ENCODE measurements around the gene BARX2. TPM values are rescaled to one million over a fixed set of nuclear protein-coding genes. Genes with fewer than 3 reads are reported as not detected.

Gene BARX2
- total and polyA plus RNA-seq, 2 of the 4 experiments (the other 2 are of a cell fraction): not detected

GRCh38 chr11:129453293-129453721, 77.7 kb downstream of the BARX2 start:
- TF ChIP-seq CTCF (conservative IDR thresholded peaks at IDR 0.05; ENCODE audit: low read depth, low read length) (no peak), RFX5 (IDR thresholded peaks at IDR 0.05; ENCODE audit: low read depth, low read length) (no peak), MAFK (IDR thresholded peaks at IDR 0.05; ENCODE audit: low read depth, low read length) (no peak), ELK1 (IDR thresholded peaks at IDR 0.05; ENCODE audit: borderline replicate concordance, low read depth, low read length) (no peak), CEBPB (IDR thresholded peaks at IDR 0.05; ENCODE audit: low read depth, low read length) (no peak), MXI1 (IDR thresholded peaks at IDR 0.05; ENCODE audit: borderline replicate concordance, low read depth, low read length) (no peak)
- Histone ChIP-seq H3K9ac (ENCODE audit: low read depth, low read length) (no peak overlapping the region), H2BK15ac (ENCODE audit: low read depth, low read length) (no peak overlapping the region), H3K14ac (replicated peaks; ENCODE audit: low read depth, low read length) (no peak overlapping the region), H4K8ac (ENCODE audit: low read depth in 2 of 2, low read length in 2 of 2) (no peak overlapping the region), H2AK9ac (replicated peaks; ENCODE audit: low read depth, low read length, poor library complexity) (no peak overlapping the region), H3K4ac (ENCODE audit: low read depth, low read length) (no peak overlapping the region), H3K79me1 (ENCODE audit: low read depth in 1 of 2, low read length in 2 of 2) (no peaks in the 10 kb centered on the region), H3K36me3 (ENCODE audit: control insufficient read depth, insufficient read depth, low read length) (no peaks in the 10 kb centered on the region), H2BK20ac (ENCODE audit: low read depth, low read length) (no peak overlapping the region), H3K9me1 (ENCODE audit: insufficient read depth, low read length) (no peaks in the 10 kb centered on the region), H2AFZ (replicated peaks; ENCODE audit: low read length, poor library complexity) (peak overlapping the region; percentile 27), H3K4me2 (ENCODE audit: low read depth, low read length) (no peak overlapping the region), H3K18ac (ENCODE audit: low read depth, low read length) (no peak overlapping the region), H3K4me1 (ENCODE audit: control insufficient read depth, insufficient read depth, low read length) (no peaks in the 10 kb centered on the region), H4K91ac (ENCODE audit: insufficient read depth, low read depth, low read length) (no peak overlapping the region), H3K4me3 (ENCODE audit: insufficient read depth, low read depth, low read length) (no peak overlapping the region), H3K56ac (ENCODE audit: extremely low read depth, insufficient read depth, low read length) (no peak overlapping the region), H2AK5ac (ENCODE audit: low read depth, low read length) (no peak overlapping the region), H2BK120ac (ENCODE audit: low read depth, low read length) (no peak overlapping the region), H4K5ac (ENCODE audit: low read depth, low read length) (no peak overlapping the region), H4K20me1 (ENCODE audit: insufficient read depth, low read length) (no peaks in the 10 kb centered on the region), H3K27ac (ENCODE audit: insufficient read depth, low read length) (no peak overlapping the region), H3K27me3 (ENCODE audit: control insufficient read depth, insufficient read depth, low read length) (no peaks in the 10 kb centered on the region), H2BK5ac (ENCODE audit: low read depth, low read length, poor library complexity, severe bottlenecking) (no peak overlapping the region), H3K9me3 (ENCODE audit: control insufficient read depth, insufficient read depth, low read length) (peaks cover 23% of the 10 kb centered on the region), H3K23ac (ENCODE audit: low read depth, low read length) (no peak overlapping the region)
- DNase-seq: no peak
- intact Hi-C loops (cut with micrococcal nuclease): no loop called here
- WGBS, 2 experiments (ENCODE audit: extremely low coverage in 2 of 2, insufficient read length in 1 of 2): no CpG with 5 or more reads among the region's 6 CpGs
- POLR2A ChIA-PET (ENCODE audit: unreplicated experiment): no interaction called here
- dilution Hi-C loops (cut with HindIII; ENCODE audit: low sequenced_read_pairs, unreplicated experiment): no loop called here
- no TSS peak for BruUV-seq (replicated peaks)
- ATAC-seq (ENCODE audit: low read depth): no peak
- CTCF ChIA-PET: no interaction called here
- in situ Hi-C loops (cut with MboI; ENCODE audit: low sequenced_read_pairs): no loop called here

All from IMR-90 (cell line).